Motor neuron (in vitro differentiated cells): ENCODE measurements around the gene LRP5. TPM values are rescaled to one million over a fixed set of nuclear protein-coding genes. Genes with fewer than 3 reads are reported as not detected.

Experiments used
- ATAC-seq, 8 experiments: fragments of 200-7000 bp; cut with Tn5 transposase; replicated peaks in 6 of 8; 2 replicates each; pipeline ENCODE4 v1.8.0; 2021; ENCODE audit warnings: mild to moderate bottlenecking in 8 of 8, moderate library complexity in 8 of 8
- H3K27ac ChIP-seq, 2 donors: fragments of 250-450 bp; sonication (Bioruptor Pico); 2 replicates each; pipeline ENCODE4 v1.9.0; 2021; ENCODE audit warnings: antibody characterized with exemption in 2 of 2, mild to moderate bottlenecking in 2 of 2, moderate library complexity in 1 of 2
- H3K4me1 ChIP-seq, 2 donors: fragments of 250-450 bp; sonication (Bioruptor Pico); replicated peaks in 1 of 2; 2 replicates each; pipeline ENCODE4 v1.6.1; 2021; ENCODE audit warnings: antibody characterized with exemption in 2 of 2, mild to moderate bottlenecking in 2 of 2, moderate library complexity in 1 of 2
- H3K4me3 ChIP-seq, 5 donors: fragments of 250-450 bp; sonication (Bioruptor Pico); 2 replicates each; pipeline ENCODE4 v1.9.0; 2021; ENCODE audit warnings: antibody characterized with exemption in 5 of 5, mild to moderate bottlenecking in 5 of 5, moderate library complexity in 4 of 5
- WGBS, 10 experiments: fragments of 450-650 bp; shearing (Covaris generic); methylation state at CpG; one replicate each; pipeline ENCODE4 v1.0.0; 2022; 5-methylcytosine and 5-hydroxymethylcytosine counted together
- in situ Hi-C, 9 experiments: fragments of 400-800 bp; cut with MboI; loops; one replicate each; pipeline ENCODE4 v1.15.0; 2021; ENCODE audit warnings: low sequenced_read_pairs in 9 of 9, low pct_unique_long_range_greater_than_20kb in 2 of 9; ENCODE audit not compliant: unreplicated experiment in 9 of 9
- total RNA-seq, 8 experiments: library from RNA; unstranded; fragments of 300-600 nt; gene quantifications; 2 replicates each; pipeline versions ENCODE4 v1.2.3 to v1.2.4, GENCODE V29; 2022

LRP5 gene
- 10 to 100 TPM in 5 of 8 experiments, 1 to 10 TPM in 3; 4.8 to 49.4 (median 14.0) TPM for total RNA-seq

- Histone ChIP-seq H3K4me3 (peak within 1 kb of the TSS; percentile 64 to 81 (median 75)), H3K4me1 (peaks cover 12 to 16% of the 10 kb centered on the region in 2 donors), H3K27ac (peak within 1 kb of the TSS in 1 of 2 donors; percentile 41)
- in situ Hi-C loops, result no loop called here
- whole genome bisulfite sequencing, 10 experiments, result 17% methylated on average over 8 of the region's 85 CpGs; no CpG with 5 or more reads in 9 of the 10 experiments
- peak; percentile 51 to 76 (median 66) for ATAC-seq
Measured at GRCh38 chr11:68312117-68312779, at the start of gene LRP5. Gene LRP5 (plus strand): TSS chr11:68312591. CDS start chr11:68312715, 124 bp downstream.

DNA sequence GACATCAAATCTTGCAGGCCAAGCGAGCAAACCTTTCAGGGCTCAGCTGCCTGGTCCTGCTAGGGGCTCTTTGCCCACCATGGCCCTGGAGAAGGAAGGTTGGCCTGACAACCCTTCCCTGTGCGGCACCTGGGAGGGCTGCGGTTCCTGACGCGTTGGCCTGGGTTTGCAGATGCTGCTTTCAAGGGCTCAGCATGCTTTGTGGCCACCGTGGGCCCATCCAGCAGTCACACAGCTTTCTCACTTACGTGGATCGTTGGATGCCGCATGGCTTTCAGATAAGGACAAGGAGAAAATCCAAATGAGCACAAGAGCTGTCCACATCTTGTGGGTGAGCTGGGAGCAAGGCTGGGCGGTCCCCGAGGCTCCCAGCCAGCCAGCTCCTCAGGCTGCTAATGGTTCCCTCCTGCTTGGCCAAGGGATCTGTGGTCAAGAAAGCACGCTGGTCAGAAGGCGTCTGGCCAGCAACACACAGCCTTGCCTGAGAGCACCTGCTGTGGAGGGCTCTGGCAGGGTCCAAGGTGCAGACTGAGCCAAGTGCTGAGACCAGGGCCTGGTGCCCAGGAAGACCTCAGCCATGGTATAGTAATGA is 48.9 kb upstream of the LRP5 start:
- 83 to 100% (median 100%) methylated on average over 1 to 10 of the region's 13 CpGs; no CpG with 5 or more reads in 2 of the 10 experiments for WGBS, 10 experiments
- in situ Hi-C loops, result loop anchor here in 3 of 9 experiments (25.0 kb wide), 3 partner anchors 174 to 1399 kb away; partner anchors contain the start of gene PPP6R3 (in 1 of the 3)
- H3K4me1 ChIP-seq, result no peaks in the 10 kb centered on the region
- no peak overlapping the region for H3K4me3 ChIP-seq
- ATAC-seq, result no peak
- H3K27ac ChIP-seq, result no peak overlapping the region

DNA sequence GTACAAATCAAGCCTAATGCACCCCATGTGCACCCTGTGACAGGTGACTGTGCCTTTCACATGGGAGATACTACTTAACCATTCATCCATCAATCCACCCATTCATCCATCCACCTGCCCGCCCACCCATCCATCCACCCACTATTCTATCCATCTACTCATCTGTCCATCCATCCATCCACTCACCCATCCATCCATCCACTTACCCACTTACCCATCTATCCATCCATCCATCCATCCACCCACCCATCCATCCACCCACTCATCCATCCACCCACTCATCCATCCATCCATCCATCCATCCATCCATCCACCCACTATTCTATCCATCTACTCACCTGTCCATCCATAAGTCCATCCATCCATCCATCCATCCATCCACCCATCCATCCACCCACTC is 48.1 kb upstream of the LRP5 start:
- no peaks in the 10 kb centered on the region for H3K4me1 ChIP-seq
- H3K4me3 ChIP-seq, result no peak overlapping the region
- in situ Hi-C loops, result loop anchor here in 3 of 9 experiments (25.0 kb wide), 3 partner anchors 173 to 1398 kb away; partner anchors contain the start of gene PPP6R3 (in 1 of the 3)
- H3K27ac ChIP-seq, result no peak overlapping the region
- ATAC-seq, result no peak
- WGBS, 10 experiments, result 100% methylated on average over 1 of the region's 1 CpG; no CpG with 5 or more reads in 9 of the 10 experiments

DNA sequence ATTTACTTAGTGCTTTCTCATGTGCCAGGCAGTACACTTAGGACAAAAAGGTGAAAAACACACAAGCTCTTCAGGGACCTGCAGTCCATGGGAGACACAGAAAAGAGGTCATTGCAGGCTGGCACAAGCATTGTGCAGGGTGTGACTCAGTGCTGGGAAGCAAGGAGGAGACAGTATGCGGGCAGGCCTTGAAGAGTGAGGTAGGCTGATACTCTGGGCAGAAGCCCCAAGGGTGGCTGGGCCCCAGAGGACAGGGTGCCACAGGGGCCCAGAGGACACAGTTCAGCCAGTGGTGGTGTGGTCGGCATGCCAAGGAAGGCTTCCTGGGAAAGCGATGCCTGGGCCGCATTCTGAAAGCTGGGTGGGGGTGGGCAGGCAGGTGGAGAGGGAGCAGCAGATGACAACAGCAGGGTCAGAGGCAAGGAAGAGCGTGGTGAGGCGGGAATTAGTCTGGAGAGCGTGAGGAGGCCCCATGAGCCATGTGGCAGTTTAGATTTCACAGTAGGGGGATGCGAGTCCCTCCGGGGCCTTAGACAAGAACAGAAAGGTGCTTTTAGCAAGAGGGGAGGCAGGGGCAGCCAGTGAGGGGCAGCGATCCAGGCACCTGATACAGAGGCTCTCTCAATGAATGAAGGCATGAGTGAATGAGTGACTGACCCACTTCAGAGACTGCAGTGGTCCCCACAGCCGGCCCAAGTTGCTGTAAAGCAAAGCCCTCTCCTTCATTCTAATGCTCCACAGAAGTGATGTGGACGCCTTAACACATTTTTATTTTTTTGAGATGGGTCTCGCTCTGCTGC is 47.5 kb upstream of the LRP5 start:
- no peak overlapping the region for H3K27ac ChIP-seq
- peaks cover 2 to 4% of the 10 kb centered on the region in 2 donors for H3K4me1 ChIP-seq
- in situ Hi-C loops, result loop anchor here in 3 of 9 experiments (25.0 kb wide), 3 partner anchors 172 to 1397 kb away; partner anchors contain the start of gene PPP6R3 (in 1 of the 3)
- ATAC-seq, result no peak
- WGBS, 10 experiments, result 70 to 100% (median 90%) methylated on average over 1 to 6 of the region's 13 CpGs; no CpG with 5 or more reads in 4 of the 10 experiments
- no peak overlapping the region for H3K4me3 ChIP-seq

- in situ Hi-C loops, result loop anchor here in 3 of 9 experiments (25.0 kb wide), 3 partner anchors 171 to 1396 kb away; partner anchors contain the start of gene PPP6R3 (in 1 of the 3)
- no peak for ATAC-seq
- no peak overlapping the region for H3K4me3 ChIP-seq
- WGBS, 10 experiments, result 88 to 100% (median 94%) methylated on average over 1 to 15 of the region's 16 CpGs; no CpG with 5 or more reads in 2 of the 10 experiments
- H3K27ac ChIP-seq, result no peak overlapping the region
- H3K4me1 ChIP-seq, result peaks cover 10 to 14% of the 10 kb centered on the region in 2 donors
Measured at GRCh38 chr11:68266121-68266891, 46.1 kb upstream of the LRP5 start.

- Histone ChIP-seq H3K27ac (no peak overlapping the region), H3K4me1 (peaks cover 10 to 14% of the 10 kb centered on the region in 2 donors), H3K4me3 (no peak overlapping the region)
- WGBS, 10 experiments, result 80 to 100% (median 96%) methylated on average over 1 to 8 of the region's 12 CpGs; no CpG with 5 or more reads in 4 of the 10 experiments
- in situ Hi-C loops, result loop anchor here in 3 of 9 experiments (25.0 kb wide), 3 partner anchors 170 to 1395 kb away; partner anchors contain the start of gene PPP6R3 (in 1 of the 3)
- ATAC-seq, result no peak
Measured at GRCh38 chr11:68266936-68267880, 45.2 kb upstream of the LRP5 start.

- Histone ChIP-seq H3K4me1 (peaks cover 10 to 16% of the 10 kb centered on the region in 2 donors), H3K4me3 (no peak overlapping the region), H3K27ac (no peak overlapping the region)
- WGBS, 10 experiments, result 90 to 100% (median 100%) methylated on average over 1 to 4 of the region's 6 CpGs; no CpG with 5 or more reads in 5 of the 10 experiments
- in situ Hi-C loops, result loop anchor here in 3 of 9 experiments (25.0 kb wide), 3 partner anchors 169 to 1394 kb away; partner anchors contain the start of gene PPP6R3 (in 1 of the 3)
- no peak for ATAC-seq
Measured at GRCh38 chr11:68267881-68268240, 44.5 kb upstream of the LRP5 start.

- peaks cover 10 to 19% of the 10 kb centered on the region in 2 donors for H3K4me1 ChIP-seq
- WGBS, 10 experiments, result 49 to 90% (median 72%) methylated on average over 1 to 9 of the region's 10 CpGs; no CpG with 5 or more reads in 2 of the 10 experiments
- in situ Hi-C loops, result loop anchor here in 3 of 9 experiments (25.0 kb wide), 3 partner anchors 168 to 1393 kb away; partner anchors contain the start of gene PPP6R3 (in 1 of the 3)
- peak in 2 of 8 experiments; percentile 24 to 29 for ATAC-seq
- H3K4me3 ChIP-seq, result peak overlapping the region in 1 of 5 donors; percentile 97
- H3K27ac ChIP-seq, result no peak overlapping the region
Measured at GRCh38 chr11:68269414-68270081, 42.8 kb upstream of the LRP5 start.

DNA sequence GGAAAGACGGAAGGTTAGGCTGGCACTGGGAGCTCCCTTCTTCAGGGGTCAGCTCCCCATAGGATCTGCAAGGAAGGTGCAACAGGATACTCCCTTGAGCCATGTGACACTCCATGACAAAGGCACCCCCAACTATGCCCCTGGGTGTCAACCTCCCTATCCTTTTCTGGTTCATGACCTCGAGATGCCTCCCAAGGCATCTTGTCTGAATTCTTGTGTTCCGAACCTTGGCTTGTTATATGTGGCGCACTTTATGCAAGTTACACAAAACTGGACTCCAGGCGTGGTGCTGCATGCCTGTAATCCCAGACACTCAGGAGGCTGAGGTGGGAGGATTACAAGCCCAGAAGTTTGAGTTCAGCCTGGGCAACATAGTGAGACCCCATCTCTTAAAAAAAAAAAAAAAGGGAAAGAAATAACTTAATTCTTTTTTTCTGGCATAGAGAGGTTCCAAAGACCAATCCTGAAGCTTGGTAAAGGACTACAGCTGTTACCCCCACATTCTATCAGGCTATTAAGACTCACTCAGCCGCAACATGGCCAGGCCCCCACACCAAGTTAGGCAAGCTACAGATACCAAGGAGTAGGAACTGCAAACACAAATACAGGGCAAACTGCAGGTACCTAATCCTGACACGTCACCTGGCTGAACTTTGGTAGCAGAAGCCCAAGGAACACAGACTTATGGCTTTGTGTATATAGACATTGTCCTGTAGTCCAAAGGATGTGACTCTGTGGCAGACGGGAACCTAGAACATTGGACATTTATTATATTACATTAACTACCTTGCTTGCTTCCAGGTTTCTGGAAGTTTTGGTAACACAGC is 42.0 kb upstream of the LRP5 start:
- no peak for ATAC-seq
- 48 to 89% (median 74%) methylated on average over 2 to 8 of the region's 8 CpGs; no CpG with 5 or more reads in 2 of the 10 experiments for WGBS, 10 experiments
- H3K4me3 ChIP-seq, result peak overlapping the region; percentile 77 to 97 (median 95)
- in situ Hi-C loops, result loop anchor here in 3 of 9 experiments (25.0 kb wide), 3 partner anchors 167 to 1392 kb away; partner anchors contain the start of gene PPP6R3 (in 1 of the 3)
- peaks cover 10 to 19% of the 10 kb centered on the region in 2 donors for H3K4me1 ChIP-seq
- peak overlapping the region; percentile 96 to 99 for H3K27ac ChIP-seq
